ENCODE results near the gene KAT6B.

GRCh38 chr10:74975758-74976157 lies 149.4 kb downstream of the KAT6B start:
- TF ChIP-seq, protein P1, sequence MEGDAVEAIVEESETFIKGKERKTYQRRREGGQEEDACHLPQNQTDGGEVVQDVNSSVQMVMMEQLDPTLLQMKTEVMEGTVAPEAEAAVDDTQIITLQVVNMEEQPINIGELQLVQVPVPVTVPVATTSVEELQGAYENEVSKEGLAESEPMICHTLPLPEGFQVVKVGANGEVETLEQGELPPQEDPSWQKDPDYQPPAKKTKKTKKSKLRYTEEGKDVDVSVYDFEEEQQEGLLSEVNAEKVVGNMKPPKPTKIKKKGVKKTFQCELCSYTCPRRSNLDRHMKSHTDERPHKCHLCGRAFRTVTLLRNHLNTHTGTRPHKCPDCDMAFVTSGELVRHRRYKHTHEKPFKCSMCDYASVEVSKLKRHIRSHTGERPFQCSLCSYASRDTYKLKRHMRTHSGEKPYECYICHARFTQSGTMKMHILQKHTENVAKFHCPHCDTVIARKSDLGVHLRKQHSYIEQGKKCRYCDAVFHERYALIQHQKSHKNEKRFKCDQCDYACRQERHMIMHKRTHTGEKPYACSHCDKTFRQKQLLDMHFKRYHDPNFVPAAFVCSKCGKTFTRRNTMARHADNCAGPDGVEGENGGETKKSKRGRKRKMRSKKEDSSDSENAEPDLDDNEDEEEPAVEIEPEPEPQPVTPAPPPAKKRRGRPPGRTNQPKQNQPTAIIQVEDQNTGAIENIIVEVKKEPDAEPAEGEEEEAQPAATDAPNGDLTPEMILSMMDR (IDR thresholded peaks at IDR 0.05; ENCODE audit: insufficient read depth, low read depth, low read length), result no peak
- no peak for TF ChIP-seq EZH2 (IDR thresholded peaks at IDR 0.05; ENCODE audit: insufficient read depth, low read length)

All from astrocyte (in vitro differentiated cells and primary cell).